HCT116 (cell line): ENCODE data around the gene CECR2.

ENCODE experiments used
- CTCF ChIP-seq, 3 experiments: fragments of 200-600 bp in 1 of 3; sonication (generic) in 1 of 3; IDR thresholded peaks in 2 of 3; conservative IDR thresholded peaks in 1 of 3; 2 replicates each; pipeline ENCODE4 v1.5.1; 2012 to 2017; ENCODE audit warnings: low read depth in 2 of 3, low read length in 2 of 3, antibody characterized with exemption in 1 of 3, borderline replicate concordance in 1 of 3, control low read depth in 1 of 3, mild to moderate bottlenecking in 1 of 3, mixed read lengths in 1 of 3, mixed run types in 1 of 3, moderate library complexity in 1 of 3; ENCODE audit not compliant: insufficient read depth in 1 of 3
- EZH2 ChIP-seq: fragments of 200-600 bp; sonication (generic); IDR thresholded peaks from 2 replicates; pipeline ENCODE4 v1.6.1; 2017; ENCODE audit warnings: antibody characterized with exemption, mixed run types
- POLR2A ChIP-seq: IDR thresholded peaks from 2 replicates; pipeline ENCODE4 v1.7.0; 2011; ENCODE audit warnings: borderline replicate concordance; ENCODE audit not compliant: insufficient read depth, insufficient read length; ENCODE audit errors: extremely low read depth
- POLR2AphosphoS5 ChIP-seq: IDR thresholded peaks from 2 replicates; pipeline ENCODE4 v1.6.1; 2011; ENCODE audit warnings: mild to moderate bottlenecking, low read depth, low read length, moderate library complexity
- TCF7L2 ChIP-seq: IDR thresholded peaks from 2 replicates; pipeline ENCODE4 v1.7.0; 2011; ENCODE audit warnings: borderline replicate concordance, inconsistent platforms; ENCODE audit not compliant: insufficient read depth, insufficient read length; ENCODE audit errors: extremely low read depth
- ZNF274 ChIP-seq: fragments of 200-500 bp; sonication (Bioruptor generic); IDR thresholded peaks from 2 replicates; pipeline ENCODE4 v1.6.1; 2014; ENCODE audit warnings: mild to moderate bottlenecking, low read depth, low read length, inconsistent platforms
- TF ChIP-seq, protein P1 (sequence below): IDR thresholded peaks from 2 replicates; pipeline ENCODE4 v1.6.1; 2012; ENCODE audit warnings: low read depth

GRCh38 chr22:17379944-17380343 is 10.7 kb downstream of the CECR2 start:
- TF ChIP-seq POLR2AphosphoS5 (no peak), POLR2A (no peak), EZH2 (no peak), TCF7L2 (no peak), ZNF274 (no peak), CTCF (IDR thresholded peaks at IDR 0.05 in 2 of 3, conservative IDR thresholded peaks at IDR 0.05 in 1 of 3; ENCODE audit: borderline replicate concordance in 1 of 3, insufficient read depth in 1 of 3, low read depth in 2 of 3, low read length in 2 of 3) (no peak)
- TF ChIP-seq, protein P1, sequence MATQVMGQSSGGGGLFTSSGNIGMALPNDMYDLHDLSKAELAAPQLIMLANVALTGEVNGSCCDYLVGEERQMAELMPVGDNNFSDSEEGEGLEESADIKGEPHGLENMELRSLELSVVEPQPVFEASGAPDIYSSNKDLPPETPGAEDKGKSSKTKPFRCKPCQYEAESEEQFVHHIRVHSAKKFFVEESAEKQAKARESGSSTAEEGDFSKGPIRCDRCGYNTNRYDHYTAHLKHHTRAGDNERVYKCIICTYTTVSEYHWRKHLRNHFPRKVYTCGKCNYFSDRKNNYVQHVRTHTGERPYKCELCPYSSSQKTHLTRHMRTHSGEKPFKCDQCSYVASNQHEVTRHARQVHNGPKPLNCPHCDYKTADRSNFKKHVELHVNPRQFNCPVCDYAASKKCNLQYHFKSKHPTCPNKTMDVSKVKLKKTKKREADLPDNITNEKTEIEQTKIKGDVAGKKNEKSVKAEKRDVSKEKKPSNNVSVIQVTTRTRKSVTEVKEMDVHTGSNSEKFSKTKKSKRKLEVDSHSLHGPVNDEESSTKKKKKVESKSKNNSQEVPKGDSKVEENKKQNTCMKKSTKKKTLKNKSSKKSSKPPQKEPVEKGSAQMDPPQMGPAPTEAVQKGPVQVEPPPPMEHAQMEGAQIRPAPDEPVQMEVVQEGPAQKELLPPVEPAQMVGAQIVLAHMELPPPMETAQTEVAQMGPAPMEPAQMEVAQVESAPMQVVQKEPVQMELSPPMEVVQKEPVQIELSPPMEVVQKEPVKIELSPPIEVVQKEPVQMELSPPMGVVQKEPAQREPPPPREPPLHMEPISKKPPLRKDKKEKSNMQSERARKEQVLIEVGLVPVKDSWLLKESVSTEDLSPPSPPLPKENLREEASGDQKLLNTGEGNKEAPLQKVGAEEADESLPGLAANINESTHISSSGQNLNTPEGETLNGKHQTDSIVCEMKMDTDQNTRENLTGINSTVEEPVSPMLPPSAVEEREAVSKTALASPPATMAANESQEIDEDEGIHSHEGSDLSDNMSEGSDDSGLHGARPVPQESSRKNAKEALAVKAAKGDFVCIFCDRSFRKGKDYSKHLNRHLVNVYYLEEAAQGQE: no peak
